ENCODE measurements around the gene SBK3.

GRCh38 chr19:55530996-55531395, 14.3 kb downstream of the SBK3 start:
- no peak for TF ChIP-seq RAD21 (IDR thresholded peaks at IDR 0.05; ENCODE audit: low read length)
- no peak for TF ChIP-seq GATA2 (CRISPR knock-in tag; IDR thresholded peaks at IDR 0.05)
- no peak for TF ChIP-seq EP300 (IDR thresholded peaks at IDR 0.05; ENCODE audit: borderline replicate concordance in 1 of 2, low read depth in 1 of 2, low read length in 1 of 2)
- TF ChIP-seq GABPA (IDR thresholded peaks at IDR 0.05; ENCODE audit: low read depth), result no peak
- no peak for TF ChIP-seq CTCF (IDR thresholded peaks at IDR 0.05)
- TF ChIP-seq REST (IDR thresholded peaks at IDR 0.05; ENCODE audit: low read depth, low read length), result no peak
- TF ChIP-seq POLR2AphosphoS5 (IDR thresholded peaks at IDR 0.05; ENCODE audit: low read depth, low read length), result no peak
